Astrocyte of the cerebellum (primary cell): ENCODE measurements around the gene CAB39.

Experiments
- DNase-seq: peaks from one replicate; pipeline ENCODE4 v3.0.0-alpha.2; 2011; ENCODE audit warnings: low read depth
- H3K4me3 ChIP-seq: 2 replicates; pipeline ENCODE4 v1.5.1; 2011; ENCODE audit warnings: mild to moderate bottlenecking, low read depth, low read length, moderate library complexity
- CTCF ChIP-seq: IDR thresholded peaks from 2 replicates; pipeline ENCODE4 v1.5.1; 2012; ENCODE audit warnings: low read length, low read depth, moderate library complexity, mild to moderate bottlenecking; ENCODE audit errors: missing control alignments
- in situ Hi-C: cut with HindIII; loops from 2 replicates; pipeline ENCODE4 v1.10.0; 2017; ENCODE audit warnings: low sequenced_read_pairs

The CAB39 gene

GRCh38 chr2:230809677-230810251 lies 97.1 kb downstream of the CAB39 start:
- peak; percentile 46 for TF ChIP-seq CTCF
- no peak overlapping the region for H3K4me3 ChIP-seq
- in situ Hi-C loops = no loop called here
- no peak for DNase-seq

GRCh38 chr2:230811508-230811907 lies 98.9 kb downstream of the CAB39 start:
- no peak for DNase-seq
- TF ChIP-seq CTCF = no peak
- in situ Hi-C loops = no loop called here
- no peak overlapping the region for H3K4me3 ChIP-seq

GRCh38 chr2:230812033-230812432 lies 99.4 kb downstream of the CAB39 start:
- in situ Hi-C loops = no loop called here
- H3K4me3 ChIP-seq = no peak overlapping the region
- DNase-seq = no peak
- no peak for TF ChIP-seq CTCF

GRCh38 chr2:230814616-230815015 lies 102.0 kb downstream of the CAB39 start:
- no peak overlapping the region for H3K4me3 ChIP-seq
- peak; percentile 54 for TF ChIP-seq CTCF
- in situ Hi-C loops = no loop called here
- peak; percentile 6 for DNase-seq

GRCh38 chr2:230815088-230815487 lies 102.4 kb downstream of the CAB39 start:
- no peak for DNase-seq
- no peak overlapping the region for H3K4me3 ChIP-seq
- no peak for TF ChIP-seq CTCF
- in situ Hi-C loops = no loop called here

- DNase-seq = no peak
- TF ChIP-seq CTCF = no peak
- H3K4me3 ChIP-seq = no peak overlapping the region
- in situ Hi-C loops = no loop called here
These were observed 104.1 kb downstream of the CAB39 start for GRCh38 chr2:230816735-230817134.

- no peak for DNase-seq
- in situ Hi-C loops = no loop called here
- TF ChIP-seq CTCF = no peak
- H3K4me3 ChIP-seq = no peak overlapping the region
These were observed 106.8 kb downstream of the CAB39 start for GRCh38 chr2:230819433-230819832.
